ENCODE measurements around the gene JARID2.

JARID2 gene

GRCh38 chr6:15339081-15339480 lies 93.2 kb downstream of the JARID2 start:
- DNase-seq, result no peak

GRCh38 chr6:15340105-15340601 lies 94.3 kb downstream of the JARID2 start:
- DNase-seq, result no peak

- no peak for DNase-seq
Observed at GRCh38 chr6:15340775-15341174, 94.9 kb downstream of the JARID2 start.

GRCh38 chr6:15341311-15342001 lies 95.6 kb downstream of the JARID2 start:
- no peak for DNase-seq

GRCh38 chr6:15342114-15342513 lies 96.2 kb downstream of the JARID2 start:
- DNase-seq, result no peak

GRCh38 chr6:15343490-15344191 lies 97.8 kb downstream of the JARID2 start:
- peak; percentile 56 for DNase-seq

GRCh38 chr6:15344192-15344519 lies 98.3 kb downstream of the JARID2 start:
- no peak for DNase-seq

- no peak for DNase-seq
Observed at GRCh38 chr6:15344831-15345230, 99.0 kb downstream of the JARID2 start.

GRCh38 chr6:15346315-15346714 lies 100.4 kb downstream of the JARID2 start:
- no peak for DNase-seq

- no peak for DNase-seq
Observed at GRCh38 chr6:15348528-15348927, 102.7 kb downstream of the JARID2 start.

GRCh38 chr6:15349379-15349778 lies 103.5 kb downstream of the JARID2 start:
- no peak for DNase-seq

GRCh38 chr6:15350386-15351083 lies 104.7 kb downstream of the JARID2 start:
- no peak for DNase-seq

GRCh38 chr6:15351631-15352030 lies 105.8 kb downstream of the JARID2 start:
- DNase-seq, result no peak

- DNase-seq, result no peak
Observed at GRCh38 chr6:15352220-15352619, 106.4 kb downstream of the JARID2 start.

GRCh38 chr6:15352845-15353244 lies 107.0 kb downstream of the JARID2 start:
- no peak for DNase-seq

GRCh38 chr6:15355683-15356099 lies 109.8 kb downstream of the JARID2 start:
- no peak for DNase-seq

- DNase-seq, result no peak
Observed at GRCh38 chr6:15356179-15356578, 110.3 kb downstream of the JARID2 start.

- no peak for DNase-seq
Observed at GRCh38 chr6:15356937-15357336, 111.1 kb downstream of the JARID2 start.

GRCh38 chr6:15357782-15358181 lies 111.9 kb downstream of the JARID2 start:
- DNase-seq, result no peak

- DNase-seq, result no peak
Observed at GRCh38 chr6:15358579-15359327, 112.9 kb downstream of the JARID2 start.

GRCh38 chr6:15359335-15359862 lies 113.5 kb downstream of the JARID2 start:
- DNase-seq, result no peak

GRCh38 chr6:15360300-15360699 lies 114.4 kb downstream of the JARID2 start:
- DNase-seq, result no peak

- no peak for DNase-seq
Observed at GRCh38 chr6:15361197-15361596, 115.3 kb downstream of the JARID2 start.

Measured in NCI-H524 treated with DMSO at 0.1 percent for 48 hours (cell line).